CD14-positive monocyte (primary cell): ENCODE measurements around the gene TTYH3. TPM values are rescaled to one million over a fixed set of nuclear protein-coding genes. Genes with fewer than 3 reads are reported as not detected.

Experiments
- DNase-seq, 3 donors: peaks; one replicate each; pipeline ENCODE4 v3.0.0-alpha.2; 2011 to 2022
- H2AFZ ChIP-seq: 2 replicates; pipeline ENCODE4 v1.6.0; 2012; ENCODE audit warnings: mild to moderate bottlenecking, low read depth, low read length, inconsistent platforms; ENCODE audit not compliant: insufficient read depth, poor library complexity, severe bottlenecking
- H3K27ac ChIP-seq, 2 donors: 1 replicate in 1 of 2; 2 replicates in 1 of 2; pipeline ENCODE4 v1.5.1; 2012 to 2013; ENCODE audit warnings: low read length in 2 of 2, control low read depth in 1 of 2, inconsistent platforms in 1 of 2, low read depth in 1 of 2, mild to moderate bottlenecking in 1 of 2
- H3K27me3 ChIP-seq, 2 donors: one replicate each; pipeline versions ENCODE4 v1.6.0 to v1.6.1; 2011 to 2013; ENCODE audit warnings: low read length in 2 of 2; ENCODE audit not compliant: control insufficient read depth in 2 of 2, insufficient read depth in 2 of 2
- H3K36me3 ChIP-seq, 2 donors: replicated peaks in 1 of 2; 1 replicate in 1 of 2; 2 replicates in 1 of 2; pipeline versions ENCODE4 v1.5.1 to v1.6.1; 2012 to 2013; ENCODE audit warnings: low read length in 2 of 2, control low read depth in 1 of 2, inconsistent platforms in 1 of 2, mild to moderate bottlenecking in 1 of 2; ENCODE audit not compliant: insufficient read depth in 2 of 2, control insufficient read depth in 1 of 2
- H3K4me1 ChIP-seq, 2 donors: 1 replicate in 1 of 2; 2 replicates in 1 of 2; pipeline versions ENCODE4 v1.5.1 to v1.6.1; 2012 to 2013; ENCODE audit warnings: low read length in 2 of 2, control low read depth in 1 of 2, inconsistent platforms in 1 of 2, mild to moderate bottlenecking in 1 of 2, moderate library complexity in 1 of 2; ENCODE audit not compliant: insufficient read depth in 2 of 2, control insufficient read depth in 1 of 2
- H3K4me2 ChIP-seq: replicated peaks from 2 replicates; pipeline ENCODE3; 2012; ENCODE audit warnings: low read length, moderate library complexity, mild to moderate bottlenecking; ENCODE audit not compliant: poor library complexity, severe bottlenecking; ENCODE audit errors: extremely low read depth
- H3K4me3 ChIP-seq, 3 experiments: fragments of 200-600 bp in 1 of 3; sonication (generic) in 1 of 3; replicated peaks in 1 of 3; 1 replicate in 2 of 3; 2 replicates in 1 of 3; pipeline ENCODE4 v1.5.1; 2011 to 2013; ENCODE audit warnings: low read length in 3 of 3, mild to moderate bottlenecking in 3 of 3, control low read depth in 2 of 3, low read depth in 2 of 3, inconsistent platforms in 1 of 3, moderate library complexity in 1 of 3
- H3K79me2 ChIP-seq: 2 replicates; pipeline ENCODE4 v1.6.0; 2012; ENCODE audit warnings: mild to moderate bottlenecking, control low read depth, inconsistent platforms, low read length, moderate library complexity; ENCODE audit not compliant: insufficient read depth
- H3K9ac ChIP-seq: 2 replicates; pipeline ENCODE4 v1.6.0; 2017; ENCODE audit warnings: low read length, mild to moderate bottlenecking; ENCODE audit not compliant: insufficient read depth, poor library complexity, severe bottlenecking
- H3K9me3 ChIP-seq, 2 donors: replicated peaks in 1 of 2; 1 replicate in 1 of 2; 2 replicates in 1 of 2; pipeline versions ENCODE4 v1.5.1 to v1.6.1; 2012 to 2013; ENCODE audit warnings: low read length in 2 of 2, control low read depth in 1 of 2; ENCODE audit not compliant: control insufficient read depth in 1 of 2, insufficient read depth in 1 of 2
- H4K20me1 ChIP-seq: 2 replicates; pipeline ENCODE4 v1.6.0; 2012; ENCODE audit warnings: mild to moderate bottlenecking, low read length, control low read depth, moderate library complexity; ENCODE audit not compliant: insufficient read depth
- H3K27ac Mint-ChIP-seq, 7 donors: one replicate each; pipeline ENCODE4 v1.8.0; 2020; ENCODE audit warnings: mild to moderate bottlenecking in 7 of 7, mixed read lengths in 7 of 7, moderate library complexity in 6 of 7, inconsistent platforms in 2 of 7
- H3K27me3 Mint-ChIP-seq, 3 donors: one replicate each; pipeline ENCODE4 v1.8.0; 2021 to 2022; ENCODE audit warnings: low read depth in 3 of 3, mild to moderate bottlenecking in 3 of 3, mixed read lengths in 3 of 3, moderate library complexity in 3 of 3, inconsistent platforms in 1 of 3
- H3K36me3 Mint-ChIP-seq, 2 donors: one replicate each; pipeline ENCODE4 v1.8.0; 2020; ENCODE audit warnings: mixed read lengths in 2 of 2, inconsistent platforms in 1 of 2, mild to moderate bottlenecking in 1 of 2
- H3K4me1 Mint-ChIP-seq: one replicate; pipeline ENCODE4 v1.8.0; 2020; ENCODE audit warnings: mild to moderate bottlenecking, mixed read lengths
- H3K4me3 Mint-ChIP-seq, 2 donors: one replicate each; pipeline ENCODE4 v1.8.0; 2020; ENCODE audit warnings: mild to moderate bottlenecking in 2 of 2, mixed read lengths in 2 of 2, moderate library complexity in 1 of 2
- H3K9me3 Mint-ChIP-seq, 7 donors: one replicate each; pipeline ENCODE4 v1.8.0; 2020 to 2022; ENCODE audit warnings: mixed read lengths in 7 of 7, mild to moderate bottlenecking in 6 of 7, moderate library complexity in 6 of 7, inconsistent platforms in 2 of 7
- CTCF ChIP-seq: fragments of 200-600 bp; IDR thresholded peaks from one replicate; pipeline ENCODE4 v1.8.0; 2022; ENCODE audit warnings: antibody characterized with exemption, mild to moderate bottlenecking
- WGBS: methylation state at CpG from one replicate; pipeline ENCODE4 v1.1.5; 2013; ENCODE audit warnings: missing lambda C conversion rate; ENCODE audit not compliant: insufficient coverage; 5-methylcytosine and 5-hydroxymethylcytosine counted together
- intact Hi-C, 2 donors: fragments of 100-400 bp; cut with micrococcal nuclease; formaldehyde crosslinking; loops; one replicate each; pipeline versions ENCODE4 v1.15.0 to v1.15.1; 2023
- polyA plus RNA-seq, 3 donors: library from polyadenylated mRNA; depleted of rRNA in 1 of 3; unstranded in 2 of 3; stranded (reverse) in 1 of 3; fragments of 300-500 nt in 2 of 3; fragments of >200 nt in 1 of 3; fragmentation: Illumina TruSeq in 2 of 3; gene quantifications; 1 replicate in 2 of 3; 2 replicates in 1 of 3; pipeline ENCODE4 v1.2.3, GENCODE V29; 2012 to 2021

TTYH3 gene
- polyA plus RNA-seq, 3 donors = 13.4 to 73.5 (median 17.4) TPM

- H3K27me3 Mint-ChIP-seq = peaks cover 0 to 2% (median 0%) of the 10 kb centered on the region in 3 donors
- no peak for TF ChIP-seq CTCF
- no peaks in the 10 kb centered on the region for H3K9me3 ChIP-seq
- no peak overlapping the region for H3K27ac Mint-ChIP-seq
- intact Hi-C loops = no loop called here
- H3K4me3 ChIP-seq = no peak overlapping the region
- no peaks in the 10 kb centered on the region for H3K4me1 ChIP-seq
- WGBS = 97% methylated on average over 18 of the region's 19 CpGs
- no peak overlapping the region for H3K27ac ChIP-seq
- H3K4me3 Mint-ChIP-seq = no peak overlapping the region
- peaks cover 0 to 3% (median 0%) of the 10 kb centered on the region in 7 donors for H3K9me3 Mint-ChIP-seq
- H3K36me3 Mint-ChIP-seq = peaks cover 39 to 67% of the 10 kb centered on the region in 2 donors
- H3K27me3 ChIP-seq = no peaks in the 10 kb centered on the region
- no peak overlapping the region for H2AFZ ChIP-seq
- no peak overlapping the region for H3K4me2 ChIP-seq
- H3K4me1 Mint-ChIP-seq = no peaks in the 10 kb centered on the region
- no peaks in the 10 kb centered on the region for H4K20me1 ChIP-seq
- H3K9ac ChIP-seq = no peak overlapping the region
- H3K36me3 ChIP-seq = peaks cover 29 to 52% of the 10 kb centered on the region in 2 donors
- no peak for DNase-seq
- H3K79me2 ChIP-seq = no peaks in the 10 kb centered on the region
Measured at GRCh38 chr7:2585446-2585845, 46.3 kb upstream of the TTYH3 start.

- peaks cover 43 to 75% of the 10 kb centered on the region in 2 donors for H3K36me3 Mint-ChIP-seq
- no peaks in the 10 kb centered on the region for H3K4me1 Mint-ChIP-seq
- Histone ChIP-seq H3K36me3 (peaks cover 31 to 62% of the 10 kb centered on the region in 2 donors), H3K9ac (no peak overlapping the region), H3K27me3 (no peaks in the 10 kb centered on the region), H3K4me1 (no peaks in the 10 kb centered on the region), H4K20me1 (no peaks in the 10 kb centered on the region), H3K4me2 (no peak overlapping the region), H3K4me3 (no peak overlapping the region), H3K9me3 (no peaks in the 10 kb centered on the region), H3K27ac (no peak overlapping the region), H2AFZ (no peak overlapping the region), H3K79me2 (no peaks in the 10 kb centered on the region)
- H3K27me3 Mint-ChIP-seq = peaks cover 0 to 2% (median 0%) of the 10 kb centered on the region in 3 donors
- intact Hi-C loops = no loop called here
- 98% methylated on average over 20 of the region's 24 CpGs for WGBS
- H3K4me3 Mint-ChIP-seq = no peak overlapping the region
- H3K9me3 Mint-ChIP-seq = peaks cover 0 to 3% (median 0%) of the 10 kb centered on the region in 7 donors
- H3K27ac Mint-ChIP-seq = peak overlapping the region in 2 of 7 donors; percentile 6 to 68
- no peak for TF ChIP-seq CTCF
- no peak for DNase-seq
Measured at GRCh38 chr7:2586326-2587020, 45.3 kb upstream of the TTYH3 start.
